GM23248 (cell line): ENCODE results near the gene DES.

Source experiments
- EZH2 ChIP-seq: fragments of 200-600 bp; sonication (generic); IDR thresholded peaks from 2 replicates; pipeline ENCODE4 v1.6.1; 2018; ENCODE audit warnings: antibody characterized with exemption, mild to moderate bottlenecking; ENCODE audit not compliant: insufficient read depth, poor library complexity, severe bottlenecking
- EZH2phosphoT487 ChIP-seq: fragments of 200-600 bp; sonication (generic); IDR thresholded peaks from 2 replicates; pipeline ENCODE4 v1.6.1; 2018; ENCODE audit warnings: antibody characterized with exemption, moderate library complexity, mild to moderate bottlenecking, low read depth; ENCODE audit not compliant: insufficient read depth

DNA sequence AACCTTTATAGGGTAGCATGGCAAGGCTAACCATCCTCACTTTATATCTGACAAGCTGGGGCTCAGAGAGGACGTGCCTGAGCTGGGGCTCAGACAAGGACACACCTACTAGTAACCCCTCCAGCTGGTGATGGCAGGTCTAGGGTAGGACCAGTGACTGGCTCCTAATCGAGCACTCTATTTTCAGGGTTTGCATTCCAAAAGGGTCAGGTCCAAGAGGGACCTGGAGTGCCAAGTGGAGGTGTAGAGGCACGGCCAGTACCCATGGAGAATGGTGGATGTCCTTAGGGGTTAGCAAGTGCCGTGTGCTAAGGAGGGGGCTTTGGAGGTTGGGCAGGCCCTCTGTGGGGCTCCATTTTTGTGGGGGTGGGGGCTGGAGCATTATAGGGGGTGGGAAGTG, 1.2 kb upstream of the DES start:
- TF ChIP-seq EZH2: no peak
- no peak for TF ChIP-seq EZH2phosphoT487
